H4 (cell line): ENCODE results near the gene CDCA5. TPM values are rescaled to one million over a fixed set of nuclear protein-coding genes. Genes with fewer than 3 reads are reported as not detected.
A peak's percentile ranks its signal among the peaks of the same experiment; 100 is the strongest.
"Not testable (repeated sequence)": the region's sequence is repeated elsewhere in the genome, so short reads cannot be mapped to it uniquely, and the experiment has no call there.

Experiments used
- DNase-seq: peaks from one replicate; pipeline ENCODE4 v3.0.0-alpha.2; 2015; ENCODE audit warnings: low spot score
- total RNA-seq: library from RNA; depleted of rRNA; stranded (reverse); fragments of >200 nt; shearing (Covaris generic); gene quantifications from 2 replicates; pipeline ENCODE4 v1.2.3, GENCODE V29; 2014

Gene CDCA5
- total RNA-seq, 1 experiment from 2014 or later = 28.7 TPM

DNA sequence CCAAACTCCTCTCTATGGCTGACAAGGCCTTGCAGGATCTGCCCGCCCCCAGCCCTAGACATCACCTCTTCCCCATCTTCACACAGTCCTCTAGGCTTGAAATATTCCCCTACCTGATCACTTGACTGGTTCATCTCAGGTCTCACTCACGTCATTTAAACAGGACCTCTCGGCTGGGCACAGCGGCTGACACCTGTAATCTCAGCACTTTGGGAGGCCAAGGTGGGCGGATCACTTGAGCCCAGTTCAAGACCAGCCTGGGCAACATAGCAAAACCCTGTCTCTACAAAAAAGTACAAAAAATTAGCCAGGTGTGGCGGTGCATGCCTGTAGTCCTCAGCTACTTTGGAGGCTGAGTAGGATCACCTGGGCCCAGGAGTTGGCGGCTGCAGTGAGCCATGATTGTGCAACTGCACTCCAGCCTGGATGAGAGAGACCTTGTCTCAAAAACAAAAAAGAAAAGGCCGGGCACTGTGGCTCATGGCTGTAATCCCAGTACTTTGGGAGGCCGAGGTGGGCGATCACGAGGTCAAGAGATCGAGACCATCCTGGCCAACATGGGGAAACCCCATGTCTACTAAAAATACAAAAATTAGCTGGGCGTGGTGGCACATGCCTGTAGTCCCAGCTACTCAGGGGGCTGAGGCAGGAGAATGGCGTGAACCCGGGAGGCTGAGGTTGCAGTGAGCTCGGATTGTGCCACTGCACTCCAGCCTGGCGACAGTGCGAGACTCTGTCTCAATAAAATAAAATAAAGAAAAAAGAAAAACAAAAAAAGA lies 35.2 kb upstream of the CDCA5 start:
- not testable (repeated sequence) for DNase-seq

DNA sequence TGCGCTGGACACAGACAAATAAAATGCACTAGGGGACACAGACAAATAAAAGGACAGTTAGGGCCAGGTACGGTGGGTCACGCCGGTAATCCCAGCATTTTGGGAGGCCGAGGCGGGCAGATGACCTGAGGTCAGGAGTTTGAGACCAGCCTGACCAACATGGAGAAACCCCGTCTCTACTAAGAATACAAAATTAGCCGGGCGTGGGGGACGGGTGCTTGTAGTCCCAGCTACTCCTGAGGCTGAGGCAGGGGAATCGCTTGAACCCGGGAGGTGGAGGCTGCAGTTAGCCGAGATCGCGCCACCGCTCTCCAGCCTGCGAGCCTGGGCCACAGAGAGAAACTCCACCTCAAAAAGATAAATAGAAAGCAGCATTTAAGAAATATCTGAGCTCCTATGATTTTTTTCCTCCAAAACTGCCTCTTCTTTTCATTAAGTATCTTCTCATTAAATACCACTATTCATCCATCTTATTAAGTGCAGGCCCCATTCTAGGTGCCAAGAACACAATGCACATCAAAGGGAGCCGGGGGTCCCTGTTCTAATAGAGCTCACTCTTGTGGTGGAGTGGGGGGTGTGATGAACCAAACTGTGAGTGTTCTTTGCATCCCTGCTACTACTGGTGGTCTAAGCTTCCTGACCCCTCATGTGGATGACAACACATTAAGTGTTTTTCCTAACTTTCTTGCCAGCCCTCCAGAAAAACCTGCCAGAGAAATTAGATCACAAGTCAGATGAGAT lies 34.4 kb upstream of the CDCA5 start:
- no peak for DNase-seq

- DNase-seq = peak; percentile 96
Observed at GRCh38 chr11:65117206-65118096, 33.6 kb upstream of the CDCA5 start, which contains the start of gene ZNHIT2. TSS of gene ZNHIT2 (minus strand) at chr11:65117701. CDS start at chr11:65117653, 48 bp downstream.

DNA sequence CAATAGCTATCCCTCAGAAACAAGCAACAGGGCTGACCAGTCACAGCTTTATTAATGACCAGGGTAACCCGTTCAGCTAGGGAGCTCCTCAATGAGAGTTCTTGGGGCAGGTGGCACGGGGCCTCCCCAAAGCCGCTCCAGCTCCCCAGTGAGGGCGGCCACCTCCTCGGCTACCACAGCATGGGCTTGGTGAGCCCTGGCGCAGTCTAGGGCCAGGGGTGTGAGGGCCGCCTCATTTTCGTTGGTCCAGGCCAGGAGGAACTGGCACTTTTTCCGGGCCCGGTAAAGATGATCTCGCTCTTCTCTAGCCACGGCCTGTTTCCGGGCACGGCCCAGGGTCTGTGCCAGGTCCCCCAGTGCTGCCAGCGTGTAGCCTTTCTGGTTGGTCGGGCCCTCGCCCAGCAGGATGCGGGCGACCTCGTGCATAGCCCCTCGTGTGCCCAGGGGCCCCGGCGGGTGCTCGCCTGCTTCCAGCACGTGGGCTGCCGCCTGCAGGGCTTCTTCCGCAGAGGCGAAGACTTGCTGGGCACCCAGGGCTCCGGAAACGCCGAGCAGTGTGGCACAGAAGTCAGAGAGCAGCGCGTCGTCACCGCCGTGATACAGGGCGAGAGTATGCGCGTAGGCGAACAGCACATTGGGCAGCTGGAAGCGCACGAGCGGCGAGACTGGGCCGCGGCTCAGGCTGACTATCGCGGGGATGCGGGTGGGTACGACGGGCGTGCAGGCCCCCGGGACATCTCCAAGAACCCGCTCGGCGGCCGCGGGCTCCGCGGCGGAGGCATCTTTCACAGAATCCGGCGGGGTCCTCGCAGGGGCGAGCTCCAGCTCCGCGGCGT lies 32.7 kb upstream of the CDCA5 start:
- no peak for DNase-seq

- DNase-seq = no peak
Observed at GRCh38 chr11:65115361-65116082, 31.7 kb upstream of the CDCA5 start.

DNA sequence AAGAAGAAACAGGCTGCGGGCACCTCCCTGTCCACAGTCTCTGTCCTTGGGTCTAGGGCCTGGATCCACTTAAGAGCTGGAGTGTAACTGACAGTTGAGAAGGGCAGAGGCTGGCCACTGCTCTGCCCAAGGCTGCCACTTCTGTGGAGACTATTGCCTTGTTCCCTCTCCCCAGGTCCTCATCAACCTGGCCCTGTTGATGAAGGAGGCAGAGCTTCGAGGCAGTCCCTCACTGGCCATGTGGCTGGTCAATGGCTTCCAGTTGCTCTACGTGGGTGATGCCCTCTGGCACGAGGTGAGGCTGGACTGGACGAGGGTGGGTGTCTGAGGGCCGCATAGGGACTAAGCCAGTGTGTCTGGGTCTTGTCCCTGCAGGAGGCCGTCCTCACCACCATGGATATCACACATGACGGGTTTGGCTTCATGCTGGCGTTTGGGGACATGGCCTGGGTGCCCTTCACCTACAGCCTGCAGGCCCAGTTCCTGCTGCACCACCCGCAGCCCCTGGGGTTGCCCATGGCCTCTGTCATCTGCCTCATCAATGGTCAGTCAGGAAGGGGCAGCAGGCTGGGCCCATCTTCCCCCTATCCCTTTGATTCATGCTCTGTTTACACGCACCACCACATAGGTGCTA lies 30.8 kb upstream of the CDCA5 start:
- no peak for DNase-seq

DNA sequence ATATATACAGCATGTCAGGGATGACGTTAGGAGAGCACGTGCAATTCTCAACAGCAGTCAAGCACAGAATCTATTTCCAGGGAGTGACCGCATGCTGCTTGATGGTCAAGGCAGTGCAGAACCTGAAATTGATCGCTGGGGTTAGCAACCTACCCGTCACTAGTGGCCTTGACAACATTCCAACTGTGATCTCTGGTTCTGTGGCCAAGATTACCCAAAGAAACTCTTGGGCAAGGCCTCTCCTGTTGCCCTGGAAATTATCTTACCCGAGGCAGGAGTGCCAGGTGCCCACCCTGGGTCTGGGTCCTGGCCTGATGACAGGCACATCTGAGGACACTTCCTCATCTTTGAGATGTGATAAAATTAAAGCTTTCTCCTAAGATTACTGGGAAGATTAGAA lies 30.0 kb upstream of the CDCA5 start:
- DNase-seq = no peak

- DNase-seq = no peak
Observed at GRCh38 chr11:65113361-65113756, 29.5 kb upstream of the CDCA5 start.

DNA sequence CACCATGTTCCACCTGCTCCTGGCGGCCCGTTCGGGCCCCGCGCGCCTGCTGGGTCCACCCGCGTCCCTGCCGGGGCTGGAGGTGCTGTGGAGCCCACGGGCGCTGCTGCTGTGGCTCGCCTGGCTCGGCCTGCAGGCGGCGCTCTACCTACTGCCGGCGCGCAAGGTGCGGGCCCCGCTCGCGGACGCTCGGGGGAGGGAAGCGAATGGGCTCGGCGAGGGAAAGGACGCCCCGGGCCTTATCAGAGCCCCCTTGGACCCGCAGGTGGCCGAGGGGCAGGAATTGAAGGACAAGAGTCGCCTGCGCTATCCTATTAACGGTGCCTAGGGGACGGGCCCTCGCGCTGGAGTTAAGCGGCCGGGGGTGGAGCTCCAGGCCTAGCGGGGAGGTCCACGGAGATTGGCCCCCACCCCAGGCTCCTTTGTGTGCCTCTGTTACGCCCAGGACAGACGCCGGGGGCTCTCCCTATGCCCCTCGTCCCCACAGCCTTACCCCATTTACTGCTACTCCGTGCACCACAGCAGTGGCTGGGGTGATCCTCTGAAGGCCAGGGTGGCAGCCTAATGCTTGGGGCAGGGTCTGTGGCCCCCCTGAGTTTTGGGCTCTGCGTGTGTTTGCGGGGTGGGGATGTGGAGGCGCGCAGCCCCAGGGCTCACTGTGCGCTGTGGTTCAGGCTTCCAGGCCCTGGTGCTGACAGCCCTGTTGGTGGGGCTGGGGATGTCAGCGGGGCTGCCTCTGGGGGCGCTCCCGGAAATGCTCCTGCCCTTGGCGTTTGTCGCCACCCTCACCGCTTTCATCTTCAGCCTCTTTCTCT lies 28.9 kb upstream of the CDCA5 start:
- DNase-seq = no peak

- DNase-seq = no peak
Observed at GRCh38 chr11:65111744-65112545, 28.1 kb upstream of the CDCA5 start, which contains the start of gene TM7SF2. TSS of gene TM7SF2 (plus strand) at chr11:65111872. CDS start at chr11:65112016, 144 bp downstream.

GRCh38 chr11:65111159-65111743 lies 27.4 kb upstream of the CDCA5 start:
- DNase-seq = no peak

- peak; percentile 63 for DNase-seq
Observed at GRCh38 chr11:65110354-65110861, 26.6 kb upstream of the CDCA5 start.

- DNase-seq = no peak
Observed at GRCh38 chr11:65109231-65110198, 25.7 kb upstream of the CDCA5 start.

- no peak for DNase-seq
Observed at GRCh38 chr11:65108469-65109123, 24.8 kb upstream of the CDCA5 start.

DNA sequence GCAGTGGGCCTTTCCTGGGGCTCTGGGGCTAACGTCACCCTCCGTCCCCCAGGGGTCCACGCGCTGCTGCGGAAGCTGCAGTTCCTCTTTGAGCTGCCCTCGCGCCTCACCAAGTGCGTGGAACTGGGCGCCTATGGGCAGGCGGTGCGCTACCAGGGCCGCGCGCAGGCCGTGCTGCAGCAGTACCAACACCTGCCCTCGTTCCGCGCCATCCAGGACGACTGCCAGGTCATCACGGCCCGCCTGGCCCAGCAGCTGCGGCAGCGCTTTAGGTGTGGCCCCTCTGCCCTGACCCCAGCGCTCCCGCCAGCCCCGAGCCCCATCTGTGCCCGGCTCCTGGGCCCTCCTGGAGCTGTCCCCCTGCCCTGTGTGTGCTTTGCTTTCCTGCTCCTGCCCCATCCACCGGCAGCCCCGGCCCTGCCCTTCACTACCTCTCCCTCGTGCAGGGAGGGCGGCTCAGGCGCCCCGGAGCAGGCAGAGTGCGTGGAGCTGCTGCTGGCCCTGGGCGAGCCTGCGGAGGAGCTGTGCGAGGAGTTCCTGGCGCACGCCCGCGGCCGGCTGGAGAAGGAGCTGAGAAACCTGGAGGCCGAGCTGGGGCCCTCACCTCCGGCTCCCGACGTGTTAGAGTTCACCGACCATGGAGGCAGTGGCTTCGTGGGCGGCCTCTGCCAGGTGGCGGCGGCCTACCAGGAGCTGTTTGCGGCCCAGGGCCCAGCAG lies 24.1 kb upstream of the CDCA5 start:
- DNase-seq = no peak
